ENCODE measurements around the gene CADPS2. TPM values are rescaled to one million over a fixed set of nuclear protein-coding genes. Genes with fewer than 3 reads are reported as not detected.

The CADPS2 gene
- total RNA-seq, 1 experiment from 2014 or later, result 12.2 TPM

DNA sequence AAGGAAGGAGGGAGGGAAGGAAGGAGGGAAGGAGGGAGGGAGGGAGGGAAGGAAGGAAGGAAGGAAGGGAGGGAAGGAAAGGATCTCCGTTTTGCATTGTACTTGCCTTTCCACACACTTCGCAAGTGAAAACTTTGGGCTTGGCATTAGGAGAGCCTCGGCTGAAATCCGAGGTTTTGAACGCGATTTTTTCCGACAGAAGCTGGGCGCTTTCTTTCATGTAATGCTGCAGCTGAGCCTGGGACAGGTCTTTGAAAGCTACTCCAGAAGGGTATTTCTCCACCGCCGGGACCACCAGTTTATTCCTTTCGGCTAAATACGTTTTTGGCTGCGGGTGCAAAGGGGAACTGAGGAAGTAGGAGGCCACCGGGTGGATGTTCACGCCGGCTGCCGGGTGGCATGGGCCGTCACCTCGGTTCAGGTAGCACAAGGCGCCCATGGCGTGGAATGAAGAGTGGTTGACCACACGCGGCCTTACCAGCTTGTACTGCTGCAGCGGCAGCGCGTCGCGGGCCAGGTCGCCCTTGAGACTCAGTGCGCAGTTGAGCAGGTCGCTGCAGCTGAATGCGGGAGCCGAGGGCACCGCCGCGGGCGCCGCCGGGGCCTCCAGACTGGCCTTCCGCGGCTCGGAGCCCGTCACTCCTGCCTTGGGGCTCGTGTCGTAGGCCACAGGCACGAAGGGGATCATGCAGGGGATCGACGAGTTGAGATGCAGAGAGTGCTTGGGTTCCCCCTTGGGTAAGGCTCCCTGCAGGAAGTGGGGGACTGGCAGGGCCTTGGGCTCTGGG lies 582.5 kb downstream of the CADPS2 start (continued):
- TF ChIP-seq, protein P1, sequence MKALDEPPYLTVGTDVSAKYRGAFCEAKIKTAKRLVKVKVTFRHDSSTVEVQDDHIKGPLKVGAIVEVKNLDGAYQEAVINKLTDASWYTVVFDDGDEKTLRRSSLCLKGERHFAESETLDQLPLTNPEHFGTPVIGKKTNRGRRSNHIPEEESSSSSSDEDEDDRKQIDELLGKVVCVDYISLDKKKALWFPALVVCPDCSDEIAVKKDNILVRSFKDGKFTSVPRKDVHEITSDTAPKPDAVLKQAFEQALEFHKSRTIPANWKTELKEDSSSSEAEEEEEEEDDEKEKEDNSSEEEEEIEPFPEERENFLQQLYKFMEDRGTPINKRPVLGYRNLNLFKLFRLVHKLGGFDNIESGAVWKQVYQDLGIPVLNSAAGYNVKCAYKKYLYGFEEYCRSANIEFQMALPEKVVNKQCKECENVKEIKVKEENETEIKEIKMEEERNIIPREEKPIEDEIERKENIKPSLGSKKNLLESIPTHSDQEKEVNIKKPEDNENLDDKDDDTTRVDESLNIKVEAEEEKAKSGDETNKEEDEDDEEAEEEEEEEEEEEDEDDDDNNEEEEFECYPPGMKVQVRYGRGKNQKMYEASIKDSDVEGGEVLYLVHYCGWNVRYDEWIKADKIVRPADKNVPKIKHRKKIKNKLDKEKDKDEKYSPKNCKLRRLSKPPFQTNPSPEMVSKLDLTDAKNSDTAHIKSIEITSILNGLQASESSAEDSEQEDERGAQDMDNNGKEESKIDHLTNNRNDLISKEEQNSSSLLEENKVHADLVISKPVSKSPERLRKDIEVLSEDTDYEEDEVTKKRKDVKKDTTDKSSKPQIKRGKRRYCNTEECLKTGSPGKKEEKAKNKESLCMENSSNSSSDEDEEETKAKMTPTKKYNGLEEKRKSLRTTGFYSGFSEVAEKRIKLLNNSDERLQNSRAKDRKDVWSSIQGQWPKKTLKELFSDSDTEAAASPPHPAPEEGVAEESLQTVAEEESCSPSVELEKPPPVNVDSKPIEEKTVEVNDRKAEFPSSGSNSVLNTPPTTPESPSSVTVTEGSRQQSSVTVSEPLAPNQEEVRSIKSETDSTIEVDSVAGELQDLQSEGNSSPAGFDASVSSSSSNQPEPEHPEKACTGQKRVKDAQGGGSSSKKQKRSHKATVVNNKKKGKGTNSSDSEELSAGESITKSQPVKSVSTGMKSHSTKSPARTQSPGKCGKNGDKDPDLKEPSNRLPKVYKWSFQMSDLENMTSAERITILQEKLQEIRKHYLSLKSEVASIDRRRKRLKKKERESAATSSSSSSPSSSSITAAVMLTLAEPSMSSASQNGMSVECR (CRISPR knock-in tag; IDR thresholded peaks at IDR 0.05; ENCODE audit: borderline replicate concordance), result 0 out of 2 replicates have a peak, but pooled peaks have one; percentile 21
- TF ChIP-seq HMGXB4 (CRISPR knock-in tag; IDR thresholded peaks at IDR 0.05) (peak; percentile 72), MXD4 (CRISPR knock-in tag; IDR thresholded peaks at IDR 0.05; ENCODE audit: borderline replicate concordance) (no peak), CREB1 (CRISPR knock-in tag; IDR thresholded peaks at IDR 0.05) (no peak), KAT7 (CRISPR knock-in tag; IDR thresholded peaks at IDR 0.05; ENCODE audit: borderline replicate concordance) (0 out of 2 replicates have a peak, but pooled peaks have one; percentile 86), GABPB1 (CRISPR knock-in tag; IDR thresholded peaks at IDR 0.05) (no peak)

DNA sequence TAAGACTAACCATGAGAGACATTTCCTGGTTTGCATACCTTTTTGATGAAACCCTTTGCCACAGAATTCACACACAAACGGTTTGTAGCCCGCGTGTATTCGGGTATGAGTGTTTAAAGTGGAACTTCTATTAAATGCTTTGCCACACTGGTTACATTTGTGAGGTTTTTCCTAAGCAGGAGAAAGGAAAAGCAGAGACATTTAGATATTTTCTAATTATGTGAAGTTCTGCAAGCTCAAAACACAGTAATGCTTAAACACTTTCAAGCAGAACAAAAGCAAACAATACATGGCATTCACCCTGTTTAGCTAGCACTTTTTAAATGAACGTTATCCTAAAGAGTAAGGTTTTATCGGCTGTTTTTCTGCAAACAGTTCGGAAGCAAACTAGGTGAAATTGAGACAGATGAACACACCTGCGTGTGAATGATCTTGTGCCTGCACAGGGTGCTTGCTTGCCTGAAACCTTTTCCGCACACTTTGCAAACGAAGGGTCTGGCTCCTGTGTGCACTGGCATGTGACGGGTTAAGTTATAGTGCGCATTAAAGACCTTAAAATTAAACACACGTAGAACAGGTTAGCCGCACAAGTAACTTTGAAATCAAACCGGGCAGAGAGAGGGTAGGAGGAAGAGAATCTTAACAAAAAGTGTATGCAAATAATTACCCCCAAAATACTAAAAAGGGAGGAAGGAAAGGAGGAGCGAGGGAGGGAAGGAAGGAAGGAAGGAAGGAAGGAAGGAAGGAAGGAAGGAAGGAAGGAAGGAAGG lies 583.3 kb downstream of the CADPS2 start:
- H3K9me3 Mint-ChIP-seq, result no peaks in the 10 kb centered on the region
- H3K27me3 Mint-ChIP-seq (ENCODE audit: low read depth), result peaks cover 97% of the 10 kb centered on the region
- TF ChIP-seq ZMAT4 (CRISPR knock-in tag; IDR thresholded peaks at IDR 0.05), result no peak
- peak; percentile 59 for TF ChIP-seq ETV6 (CRISPR knock-in tag; IDR thresholded peaks at IDR 0.05)
- H3K4me1 Mint-ChIP-seq, result peaks cover 50% of the 10 kb centered on the region
- DNase-seq (ENCODE audit: low spot score) (no peak), ATAC-seq (no peak)
- ChIA-PET POLR2A (no interaction called here), CTCF (interaction anchor here (1.0 kb wide), 1 partner anchor 9 kb away, joined by 3 read pairs; no protein-coding TSS in a partner anchor)
- peak overlapping the region; percentile 92 for H3K4me3 Mint-ChIP-seq
- H3K36me3 Mint-ChIP-seq, result no peaks in the 10 kb centered on the region
- H3K27ac Mint-ChIP-seq, result no peak overlapping the region

GRCh38 chr7:122301858-122302760 lies 584.2 kb downstream of the CADPS2 start:
- no peaks in the 10 kb centered on the region for H3K9me3 Mint-ChIP-seq
- H3K36me3 Mint-ChIP-seq, result no peaks in the 10 kb centered on the region
- ATAC-seq, result no peak
- TF ChIP-seq SOX15 (CRISPR knock-in tag; IDR thresholded peaks at IDR 0.05), result no peak
- no peak for TF ChIP-seq ZNF671 (CRISPR knock-in tag; IDR thresholded peaks at IDR 0.05)
- no peak for TF ChIP-seq TCF7 (CRISPR knock-in tag; IDR thresholded peaks at IDR 0.05; ENCODE audit: low read depth)
- no peak for TF ChIP-seq ETV6 (CRISPR knock-in tag; IDR thresholded peaks at IDR 0.05)
- 0 out of 2 replicates have a peak, but pooled peaks have one; percentile 38 for TF ChIP-seq CBFB (CRISPR knock-in tag; IDR thresholded peaks at IDR 0.05; ENCODE audit: low read depth)
- no peak for TF ChIP-seq E2F1 (CRISPR knock-in tag; IDR thresholded peaks at IDR 0.05)
- TF ChIP-seq MAX (CRISPR knock-in tag; IDR thresholded peaks at IDR 0.05), result 0 out of 2 replicates have a peak, but pooled peaks have one; percentile 28
- peak; percentile 70; the same call in 1 of the 2 replicates for TF ChIP-seq FOXP1 (CRISPR knock-in tag; IDR thresholded peaks at IDR 0.05; ENCODE audit: borderline replicate concordance)
- no peak for TF ChIP-seq SMAD4 (CRISPR knock-in tag; IDR thresholded peaks at IDR 0.05)
- TF ChIP-seq, protein P2, sequence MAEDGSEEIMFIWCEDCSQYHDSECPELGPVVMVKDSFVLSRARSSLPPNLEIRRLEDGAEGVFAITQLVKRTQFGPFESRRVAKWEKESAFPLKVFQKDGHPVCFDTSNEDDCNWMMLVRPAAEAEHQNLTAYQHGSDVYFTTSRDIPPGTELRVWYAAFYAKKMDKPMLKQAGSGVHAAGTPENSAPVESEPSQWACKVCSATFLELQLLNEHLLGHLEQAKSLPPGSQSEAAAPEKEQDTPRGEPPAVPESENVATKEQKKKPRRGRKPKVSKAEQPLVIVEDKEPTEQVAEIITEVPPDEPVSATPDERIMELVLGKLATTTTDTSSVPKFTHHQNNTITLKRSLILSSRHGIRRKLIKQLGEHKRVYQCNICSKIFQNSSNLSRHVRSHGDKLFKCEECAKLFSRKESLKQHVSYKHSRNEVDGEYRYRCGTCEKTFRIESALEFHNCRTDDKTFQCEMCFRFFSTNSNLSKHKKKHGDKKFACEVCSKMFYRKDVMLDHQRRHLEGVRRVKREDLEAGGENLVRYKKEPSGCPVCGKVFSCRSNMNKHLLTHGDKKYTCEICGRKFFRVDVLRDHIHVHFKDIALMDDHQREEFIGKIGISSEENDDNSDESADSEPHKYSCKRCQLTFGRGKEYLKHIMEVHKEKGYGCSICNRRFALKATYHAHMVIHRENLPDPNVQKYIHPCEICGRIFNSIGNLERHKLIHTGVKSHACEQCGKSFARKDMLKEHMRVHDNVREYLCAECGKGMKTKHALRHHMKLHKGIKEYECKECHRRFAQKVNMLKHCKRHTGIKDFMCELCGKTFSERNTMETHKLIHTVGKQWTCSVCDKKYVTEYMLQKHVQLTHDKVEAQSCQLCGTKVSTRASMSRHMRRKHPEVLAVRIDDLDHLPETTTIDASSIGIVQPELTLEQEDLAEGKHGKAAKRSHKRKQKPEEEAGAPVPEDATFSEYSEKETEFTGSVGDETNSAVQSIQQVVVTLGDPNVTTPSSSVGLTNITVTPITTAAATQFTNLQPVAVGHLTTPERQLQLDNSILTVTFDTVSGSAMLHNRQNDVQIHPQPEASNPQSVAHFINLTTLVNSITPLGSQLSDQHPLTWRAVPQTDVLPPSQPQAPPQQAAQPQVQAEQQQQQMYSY (CRISPR knock-in tag; IDR thresholded peaks at IDR 0.05), result no peak
- DNase-seq (ENCODE audit: low spot score), result peak; percentile 54
- CTCF ChIA-PET, result interaction anchor here (1.3 kb wide), 1 partner anchor 15 kb away, joined by 4 read pairs; no protein-coding TSS in a partner anchor
- H3K27ac Mint-ChIP-seq, result no peak overlapping the region
- peaks cover 44% of the 10 kb centered on the region for H3K4me1 Mint-ChIP-seq
- peaks cover 98% of the 10 kb centered on the region for H3K27me3 Mint-ChIP-seq (ENCODE audit: low read depth)
- POLR2A ChIA-PET, result no interaction called here
- H3K4me3 Mint-ChIP-seq, result peak overlapping the region; percentile 92

All from WTC11 (cell line).